Nephron progenitor cell (in vitro differentiated cells): ENCODE measurements around the gene PLAC9.
"Not testable (repeated sequence)": the region's sequence is repeated elsewhere in the genome, so short reads cannot be mapped to it uniquely, and the experiment has no call there.

Source experiments
- DNase-seq: peaks from one replicate; pipeline ENCODE4 v3.0.0; 2021
- H3K27ac Mint-ChIP-seq: 2 replicates; pipeline ENCODE4 v1.8.0; 2021; ENCODE audit warnings: mild to moderate bottlenecking, moderate library complexity, mixed read lengths
- H3K27me3 Mint-ChIP-seq: 2 replicates; pipeline ENCODE4 v1.8.0; 2021; ENCODE audit warnings: mild to moderate bottlenecking, low read depth, mixed read lengths; ENCODE audit not compliant: poor library complexity
- H3K36me3 Mint-ChIP-seq: 2 replicates; pipeline ENCODE4 v1.8.0; 2021; ENCODE audit warnings: low read depth, mixed read lengths
- H3K4me1 Mint-ChIP-seq: 2 replicates; pipeline ENCODE4 v1.8.0; 2021; ENCODE audit warnings: mixed read lengths
- H3K4me3 Mint-ChIP-seq: 2 replicates; pipeline ENCODE4 v1.8.0; 2021; ENCODE audit warnings: mild to moderate bottlenecking, moderate library complexity, mixed read lengths
- H3K9me3 Mint-ChIP-seq: 2 replicates; pipeline ENCODE4 v1.8.0; 2021; ENCODE audit warnings: mild to moderate bottlenecking, moderate library complexity, mixed read lengths
- TF ChIP-seq, protein P1 (sequence below): fragments of 200-600 bp; sonication (generic); IDR thresholded peaks from 2 replicates; pipeline ENCODE4 v1.5.0; 2021; ENCODE audit warnings: antibody characterized with exemption

PLAC9 gene

GRCh38 chr10:80141696-80142460 lies 9.3 kb downstream of the PLAC9 start:
- no peak overlapping the region for H3K27ac Mint-ChIP-seq
- no peaks in the 10 kb centered on the region for H3K4me1 Mint-ChIP-seq
- no peak overlapping the region for H3K4me3 Mint-ChIP-seq
- H3K9me3 Mint-ChIP-seq = no peaks in the 10 kb centered on the region
- DNase-seq = no peak
- peaks cover 23% of the 10 kb centered on the region for H3K27me3 Mint-ChIP-seq
- TF ChIP-seq, protein P1, sequence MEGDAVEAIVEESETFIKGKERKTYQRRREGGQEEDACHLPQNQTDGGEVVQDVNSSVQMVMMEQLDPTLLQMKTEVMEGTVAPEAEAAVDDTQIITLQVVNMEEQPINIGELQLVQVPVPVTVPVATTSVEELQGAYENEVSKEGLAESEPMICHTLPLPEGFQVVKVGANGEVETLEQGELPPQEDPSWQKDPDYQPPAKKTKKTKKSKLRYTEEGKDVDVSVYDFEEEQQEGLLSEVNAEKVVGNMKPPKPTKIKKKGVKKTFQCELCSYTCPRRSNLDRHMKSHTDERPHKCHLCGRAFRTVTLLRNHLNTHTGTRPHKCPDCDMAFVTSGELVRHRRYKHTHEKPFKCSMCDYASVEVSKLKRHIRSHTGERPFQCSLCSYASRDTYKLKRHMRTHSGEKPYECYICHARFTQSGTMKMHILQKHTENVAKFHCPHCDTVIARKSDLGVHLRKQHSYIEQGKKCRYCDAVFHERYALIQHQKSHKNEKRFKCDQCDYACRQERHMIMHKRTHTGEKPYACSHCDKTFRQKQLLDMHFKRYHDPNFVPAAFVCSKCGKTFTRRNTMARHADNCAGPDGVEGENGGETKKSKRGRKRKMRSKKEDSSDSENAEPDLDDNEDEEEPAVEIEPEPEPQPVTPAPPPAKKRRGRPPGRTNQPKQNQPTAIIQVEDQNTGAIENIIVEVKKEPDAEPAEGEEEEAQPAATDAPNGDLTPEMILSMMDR = no peak
- H3K36me3 Mint-ChIP-seq = no peaks in the 10 kb centered on the region

DNA sequence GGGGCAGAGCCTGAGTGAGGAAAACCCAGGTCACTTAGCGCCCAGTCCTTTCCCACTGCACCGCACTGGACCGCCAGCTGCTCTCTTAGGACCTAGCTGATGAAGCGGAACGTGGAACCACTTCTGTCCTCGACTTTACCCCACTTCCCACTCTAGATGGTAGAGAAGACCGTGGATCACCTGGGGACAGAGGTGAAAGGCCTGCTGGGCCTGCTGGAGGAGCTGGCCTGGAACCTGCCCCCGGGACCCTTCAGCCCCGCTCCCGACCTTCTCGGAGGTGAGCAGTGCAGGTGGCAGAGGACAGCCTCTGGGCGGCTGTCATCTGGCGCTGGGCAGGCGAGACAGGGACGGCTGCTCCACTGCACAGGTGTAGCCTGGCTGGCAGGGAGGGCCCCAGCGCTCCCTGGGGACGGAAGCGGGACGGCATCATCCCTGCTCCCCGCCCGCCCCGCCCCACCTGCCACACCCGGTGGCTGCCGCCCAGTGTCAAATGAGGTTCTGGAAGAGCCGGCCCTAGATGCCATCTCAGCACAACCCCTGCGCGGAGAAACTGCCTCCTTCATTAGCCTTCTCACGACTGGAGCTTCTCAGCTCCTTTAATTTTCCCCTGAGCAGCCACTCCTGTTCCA lies 11.7 kb downstream of the PLAC9 start:
- peaks cover 6% of the 10 kb centered on the region for H3K36me3 Mint-ChIP-seq
- no peak overlapping the region for H3K4me3 Mint-ChIP-seq
- H3K4me1 Mint-ChIP-seq = no peaks in the 10 kb centered on the region
- no peak overlapping the region for H3K27ac Mint-ChIP-seq
- H3K9me3 Mint-ChIP-seq = peaks cover 6% of the 10 kb centered on the region
- TF ChIP-seq, protein P1 = no peak
- peaks cover 16% of the 10 kb centered on the region for H3K27me3 Mint-ChIP-seq
- no peak for DNase-seq

- Mint-ChIP-seq H3K4me3 (no peak overlapping the region), H3K9me3 (peaks cover 12% of the 10 kb centered on the region), H3K4me1 (no peaks in the 10 kb centered on the region), H3K36me3 (peaks cover 12% of the 10 kb centered on the region), H3K27ac (no peak overlapping the region), H3K27me3 (peaks cover 16% of the 10 kb centered on the region)
- no peak for DNase-seq
- TF ChIP-seq, protein P1 = no peak
Observed at GRCh38 chr10:80144696-80145131, 12.2 kb downstream of the PLAC9 start.

DNA sequence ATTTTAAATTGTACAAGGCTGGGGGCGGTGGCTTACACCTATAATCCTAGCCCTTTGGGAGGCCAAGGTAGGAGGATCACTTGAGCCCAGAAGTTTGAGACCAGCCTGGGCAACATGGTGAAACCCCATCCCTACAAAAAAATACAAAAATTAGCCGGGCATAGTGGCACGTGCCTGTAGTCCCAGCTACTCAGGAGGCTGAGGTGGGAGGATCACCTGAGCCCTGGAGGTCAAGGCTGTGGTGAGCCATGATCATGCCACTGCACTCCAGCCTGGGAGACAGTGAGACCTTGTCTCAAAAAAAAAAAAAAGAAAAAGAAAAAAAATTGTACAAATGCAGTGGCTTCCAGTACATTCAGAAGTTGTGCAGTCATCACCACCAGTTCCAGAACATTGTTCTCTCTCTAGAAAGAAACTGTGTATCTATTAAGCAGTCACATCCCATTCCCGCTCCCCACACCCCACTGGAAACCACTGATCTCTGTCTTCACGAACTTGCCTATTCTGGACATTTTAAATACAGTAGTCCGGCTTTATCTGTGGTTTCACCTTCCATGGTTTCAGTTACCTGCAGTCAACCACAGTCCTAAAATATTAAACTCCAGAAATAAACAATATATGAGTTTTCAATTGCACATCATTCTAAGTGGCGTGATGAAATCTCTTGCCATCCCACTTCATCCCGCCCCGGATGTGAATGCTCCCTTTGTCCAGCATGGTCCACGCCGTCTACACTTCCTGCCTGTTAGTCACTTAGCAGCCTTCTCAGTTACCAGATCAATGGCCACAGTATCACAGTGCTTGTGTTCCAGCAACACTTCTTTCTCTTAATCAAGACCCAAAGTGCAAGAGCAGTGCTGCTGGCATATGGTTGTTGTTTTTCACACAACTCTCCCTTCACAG lies 13.1 kb downstream of the PLAC9 start:
- not testable (repeated sequence) for H3K4me1 Mint-ChIP-seq, H3K27ac Mint-ChIP-seq, H3K4me3 Mint-ChIP-seq, DNase-seq
- Mint-ChIP-seq H3K27me3 (peaks cover 16% of the 10 kb centered on the region), H3K36me3 (peaks cover 17% of the 10 kb centered on the region), H3K9me3 (peaks cover 17% of the 10 kb centered on the region)

DNA sequence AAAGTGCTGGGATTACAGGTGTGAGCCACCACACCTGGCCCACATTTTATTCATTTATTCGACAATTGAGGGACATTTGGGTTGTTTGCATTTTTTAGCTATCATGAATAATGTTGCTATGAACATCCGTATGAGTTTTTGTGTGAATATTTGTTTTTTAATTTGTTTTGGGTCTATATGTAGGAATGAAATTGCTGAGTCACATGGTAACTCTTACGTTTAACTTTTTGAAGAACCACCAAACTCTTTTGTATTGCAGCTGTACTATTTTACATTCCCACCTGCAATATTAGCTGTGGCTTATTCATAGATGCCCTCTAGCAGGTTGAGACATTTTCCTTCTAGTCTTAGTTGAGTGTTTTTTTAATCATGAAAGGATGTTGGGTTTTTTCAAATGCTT lies 14.4 kb downstream of the PLAC9 start:
- H3K4me1 Mint-ChIP-seq = no peaks in the 10 kb centered on the region

More for the DNA sequence above, 14.4 kb downstream of the PLAC9 start:
- peaks cover 17% of the 10 kb centered on the region for H3K9me3 Mint-ChIP-seq
- H3K27ac Mint-ChIP-seq = no peak overlapping the region
- peaks cover 17% of the 10 kb centered on the region for H3K36me3 Mint-ChIP-seq
- no peak for DNase-seq
- no peak overlapping the region for H3K4me3 Mint-ChIP-seq
- TF ChIP-seq, protein P1 = no peak
- H3K27me3 Mint-ChIP-seq = peaks cover 13% of the 10 kb centered on the region
